Stimulated activated CD8-positive, alpha-beta memory T cell treated with anti-CD3 and anti-CD28 coated beads, Interleukin-12 subunit alpha, Interleukin-12 subunit beta, amount 100 ng/mL, for 1 hour (primary cell): ENCODE measurements around the gene PIPOX.

Experiments used
- DNase-seq: peaks from one replicate; pipeline ENCODE4 v3.0.0-alpha.2; 2020; ENCODE audit warnings: low read depth

PIPOX gene

DNA sequence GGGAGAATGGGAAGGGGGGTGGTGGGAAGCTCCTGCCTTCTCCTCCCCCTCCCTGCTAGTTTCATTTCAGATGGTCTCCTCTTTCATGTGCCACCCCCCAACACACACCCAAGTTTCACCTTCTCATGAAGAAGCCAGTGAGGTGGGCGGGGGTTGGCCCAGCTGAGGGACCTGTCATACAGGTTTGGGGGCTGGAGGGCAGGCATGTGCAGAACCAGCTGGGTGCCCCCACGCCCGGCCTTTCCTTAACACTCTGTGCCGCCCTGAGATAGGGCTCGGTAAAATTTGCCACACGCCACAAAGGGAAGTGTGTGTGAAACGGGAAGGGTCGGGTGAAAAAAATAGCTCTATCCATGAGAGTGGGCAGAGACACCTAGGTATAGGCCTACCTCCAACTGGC is 57.4 kb downstream of the PIPOX start:
- DNase-seq: no peak

DNA sequence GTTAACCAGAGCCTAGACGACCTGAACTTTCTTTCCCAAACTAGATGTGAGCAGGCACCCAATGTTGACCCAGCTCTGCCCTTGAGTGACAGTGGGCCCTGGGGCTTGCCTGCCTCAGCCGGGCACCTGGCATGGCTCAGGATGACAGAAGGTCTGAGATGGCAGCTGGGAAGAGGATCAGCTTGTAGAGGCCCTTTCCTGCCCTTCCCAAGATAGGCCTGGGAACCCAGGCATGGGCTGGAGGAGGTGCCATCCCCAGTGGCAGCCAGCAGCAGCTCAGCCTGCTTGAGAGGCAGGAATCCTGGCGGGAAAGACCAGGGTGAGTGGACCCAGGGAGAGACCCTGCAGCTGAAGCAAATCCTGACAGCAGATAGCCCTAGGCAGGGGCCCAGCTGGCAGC is 59.1 kb downstream of the PIPOX start:
- DNase-seq: no peak

DNA sequence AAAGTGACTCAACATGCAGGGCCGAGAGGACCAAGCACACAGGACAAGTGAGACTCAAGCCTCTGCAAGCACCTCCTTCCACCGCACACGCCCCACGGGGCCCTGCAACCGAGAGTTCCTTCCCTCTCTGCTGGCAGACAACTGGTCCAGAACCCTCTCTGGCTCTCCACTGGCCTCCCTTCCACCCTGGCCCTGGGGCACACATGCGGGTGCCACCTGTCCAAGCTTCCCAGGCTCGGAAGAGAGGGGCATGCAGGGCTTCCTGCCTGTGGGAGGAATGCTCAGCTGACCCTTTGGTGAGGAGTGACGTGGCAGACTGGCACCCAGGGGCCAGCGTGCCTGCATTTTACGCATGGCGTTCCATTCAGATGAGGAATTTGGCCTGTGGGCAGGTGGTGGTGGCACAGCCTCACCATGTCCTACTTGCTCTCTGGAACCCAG is 59.8 kb downstream of the PIPOX start:
- no peak for DNase-seq

DNA sequence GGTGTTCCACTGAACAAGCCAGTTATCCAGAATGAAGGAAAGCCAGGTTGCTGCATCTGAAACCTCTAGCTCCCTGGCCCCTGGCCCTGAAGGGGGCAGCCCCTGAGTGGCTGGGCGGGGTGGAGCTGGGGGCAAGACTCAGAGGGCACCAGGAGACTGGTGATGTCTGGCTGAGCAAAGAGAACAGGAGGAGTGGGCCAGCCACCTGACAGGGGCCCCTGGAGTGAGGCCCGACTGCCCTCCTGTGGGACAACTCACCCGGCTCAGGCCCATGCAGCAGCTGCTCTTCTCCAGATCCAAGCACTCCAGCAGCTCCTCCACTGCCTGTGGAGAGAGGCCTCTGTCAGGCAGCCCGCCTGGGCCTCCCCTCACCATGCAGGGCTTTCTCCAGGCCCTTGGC is 60.4 kb downstream of the PIPOX start:
- no peak for DNase-seq
